CD14-positive monocyte (primary cell): ENCODE measurements around the gene TFEC. TPM values are rescaled to one million over a fixed set of nuclear protein-coding genes. Genes with fewer than 3 reads are reported as not detected.

ENCODE experiments used
- DNase-seq, 3 donors: peaks; one replicate each; pipeline ENCODE4 v3.0.0-alpha.2; 2011 to 2022
- H2AFZ ChIP-seq: 2 replicates; pipeline ENCODE4 v1.6.0; 2012; ENCODE audit warnings: mild to moderate bottlenecking, low read depth, low read length, inconsistent platforms; ENCODE audit not compliant: insufficient read depth, poor library complexity, severe bottlenecking
- H3K27ac ChIP-seq, 2 donors: 1 replicate in 1 of 2; 2 replicates in 1 of 2; pipeline ENCODE4 v1.5.1; 2012 to 2013; ENCODE audit warnings: low read length in 2 of 2, control low read depth in 1 of 2, inconsistent platforms in 1 of 2, low read depth in 1 of 2, mild to moderate bottlenecking in 1 of 2
- H3K27me3 ChIP-seq, 2 donors: one replicate each; pipeline versions ENCODE4 v1.6.0 to v1.6.1; 2011 to 2013; ENCODE audit warnings: low read length in 2 of 2; ENCODE audit not compliant: control insufficient read depth in 2 of 2, insufficient read depth in 2 of 2
- H3K36me3 ChIP-seq, 2 donors: replicated peaks in 1 of 2; 1 replicate in 1 of 2; 2 replicates in 1 of 2; pipeline versions ENCODE4 v1.5.1 to v1.6.1; 2012 to 2013; ENCODE audit warnings: low read length in 2 of 2, control low read depth in 1 of 2, inconsistent platforms in 1 of 2, mild to moderate bottlenecking in 1 of 2; ENCODE audit not compliant: insufficient read depth in 2 of 2, control insufficient read depth in 1 of 2
- H3K4me1 ChIP-seq, 2 donors: 1 replicate in 1 of 2; 2 replicates in 1 of 2; pipeline versions ENCODE4 v1.5.1 to v1.6.1; 2012 to 2013; ENCODE audit warnings: low read length in 2 of 2, control low read depth in 1 of 2, inconsistent platforms in 1 of 2, mild to moderate bottlenecking in 1 of 2, moderate library complexity in 1 of 2; ENCODE audit not compliant: insufficient read depth in 2 of 2, control insufficient read depth in 1 of 2
- H3K4me2 ChIP-seq: replicated peaks from 2 replicates; pipeline ENCODE3; 2012; ENCODE audit warnings: low read length, moderate library complexity, mild to moderate bottlenecking; ENCODE audit not compliant: poor library complexity, severe bottlenecking; ENCODE audit errors: extremely low read depth
- H3K4me3 ChIP-seq, 3 experiments: fragments of 200-600 bp in 1 of 3; sonication (generic) in 1 of 3; replicated peaks in 1 of 3; 1 replicate in 2 of 3; 2 replicates in 1 of 3; pipeline ENCODE4 v1.5.1; 2011 to 2013; ENCODE audit warnings: low read length in 3 of 3, mild to moderate bottlenecking in 3 of 3, control low read depth in 2 of 3, low read depth in 2 of 3, inconsistent platforms in 1 of 3, moderate library complexity in 1 of 3
- H3K79me2 ChIP-seq: 2 replicates; pipeline ENCODE4 v1.6.0; 2012; ENCODE audit warnings: mild to moderate bottlenecking, control low read depth, inconsistent platforms, low read length, moderate library complexity; ENCODE audit not compliant: insufficient read depth
- H3K9ac ChIP-seq: 2 replicates; pipeline ENCODE4 v1.6.0; 2017; ENCODE audit warnings: low read length, mild to moderate bottlenecking; ENCODE audit not compliant: insufficient read depth, poor library complexity, severe bottlenecking
- H3K9me3 ChIP-seq, 2 donors: replicated peaks in 1 of 2; 1 replicate in 1 of 2; 2 replicates in 1 of 2; pipeline versions ENCODE4 v1.5.1 to v1.6.1; 2012 to 2013; ENCODE audit warnings: low read length in 2 of 2, control low read depth in 1 of 2; ENCODE audit not compliant: control insufficient read depth in 1 of 2, insufficient read depth in 1 of 2
- H4K20me1 ChIP-seq: 2 replicates; pipeline ENCODE4 v1.6.0; 2012; ENCODE audit warnings: mild to moderate bottlenecking, low read length, control low read depth, moderate library complexity; ENCODE audit not compliant: insufficient read depth
- H3K27ac Mint-ChIP-seq, 7 donors: one replicate each; pipeline ENCODE4 v1.8.0; 2020; ENCODE audit warnings: mild to moderate bottlenecking in 7 of 7, mixed read lengths in 7 of 7, moderate library complexity in 6 of 7, inconsistent platforms in 2 of 7
- H3K27me3 Mint-ChIP-seq, 3 donors: one replicate each; pipeline ENCODE4 v1.8.0; 2021 to 2022; ENCODE audit warnings: low read depth in 3 of 3, mild to moderate bottlenecking in 3 of 3, mixed read lengths in 3 of 3, moderate library complexity in 3 of 3, inconsistent platforms in 1 of 3
- H3K36me3 Mint-ChIP-seq, 2 donors: one replicate each; pipeline ENCODE4 v1.8.0; 2020; ENCODE audit warnings: mixed read lengths in 2 of 2, inconsistent platforms in 1 of 2, mild to moderate bottlenecking in 1 of 2
- H3K4me1 Mint-ChIP-seq: one replicate; pipeline ENCODE4 v1.8.0; 2020; ENCODE audit warnings: mild to moderate bottlenecking, mixed read lengths
- H3K4me3 Mint-ChIP-seq, 2 donors: one replicate each; pipeline ENCODE4 v1.8.0; 2020; ENCODE audit warnings: mild to moderate bottlenecking in 2 of 2, mixed read lengths in 2 of 2, moderate library complexity in 1 of 2
- H3K9me3 Mint-ChIP-seq, 7 donors: one replicate each; pipeline ENCODE4 v1.8.0; 2020 to 2022; ENCODE audit warnings: mixed read lengths in 7 of 7, mild to moderate bottlenecking in 6 of 7, moderate library complexity in 6 of 7, inconsistent platforms in 2 of 7
- CTCF ChIP-seq: fragments of 200-600 bp; IDR thresholded peaks from one replicate; pipeline ENCODE4 v1.8.0; 2022; ENCODE audit warnings: antibody characterized with exemption, mild to moderate bottlenecking
- WGBS: methylation state at CpG from one replicate; pipeline ENCODE4 v1.1.5; 2013; ENCODE audit warnings: missing lambda C conversion rate; ENCODE audit not compliant: insufficient coverage; 5-methylcytosine and 5-hydroxymethylcytosine counted together
- intact Hi-C, 2 donors: fragments of 100-400 bp; cut with micrococcal nuclease; formaldehyde crosslinking; loops; one replicate each; pipeline versions ENCODE4 v1.15.0 to v1.15.1; 2023
- polyA plus RNA-seq, 3 donors: library from polyadenylated mRNA; depleted of rRNA in 1 of 3; unstranded in 2 of 3; stranded (reverse) in 1 of 3; fragments of 300-500 nt in 2 of 3; fragments of >200 nt in 1 of 3; fragmentation: Illumina TruSeq in 2 of 3; gene quantifications; 1 replicate in 2 of 3; 2 replicates in 1 of 3; pipeline ENCODE4 v1.2.3, GENCODE V29; 2012 to 2021

TFEC gene
- polyA plus RNA-seq, 3 donors: 13.3 to 55.9 (median 17.4) TPM

- no peak overlapping the region for H3K4me3 ChIP-seq
- no peaks in the 10 kb centered on the region for H4K20me1 ChIP-seq
- Mint-ChIP-seq H3K9me3 (peaks cover 15 to 25% (median 17%) of the 10 kb centered on the region in 7 donors), H3K27ac (no peak overlapping the region), H3K4me3 (no peak overlapping the region), H3K27me3 (no peaks in the 10 kb centered on the region), H3K4me1 (no peaks in the 10 kb centered on the region), H3K36me3 (no peaks in the 10 kb centered on the region)
- no peak for DNase-seq
- H3K4me1 ChIP-seq: no peaks in the 10 kb centered on the region
- peaks cover 5 to 8% of the 10 kb centered on the region in 2 donors for H3K9me3 ChIP-seq
- no peaks in the 10 kb centered on the region for H3K27me3 ChIP-seq
- H3K79me2 ChIP-seq: no peaks in the 10 kb centered on the region
- no peak overlapping the region for H2AFZ ChIP-seq
- no peak overlapping the region for H3K27ac ChIP-seq
- H3K9ac ChIP-seq: no peak overlapping the region
- H3K4me2 ChIP-seq: no peak overlapping the region
- WGBS: 100% methylated on average over 5 of the region's 6 CpGs
- intact Hi-C loops: no loop called here
- no peaks in the 10 kb centered on the region for H3K36me3 ChIP-seq
- no peak for TF ChIP-seq CTCF
Observed at GRCh38 chr7:116045532-116045931, 15.0 kb upstream of the TFEC start.

GRCh38 chr7:116041615-116042014, 11.1 kb upstream of the TFEC start:
- no peak overlapping the region for H3K4me3 Mint-ChIP-seq
- no peak overlapping the region for H3K9ac ChIP-seq
- DNase-seq: no peak
- H3K9me3 Mint-ChIP-seq: peaks cover 0 to 8% (median 2%) of the 10 kb centered on the region in 7 donors
- no peaks in the 10 kb centered on the region for H3K27me3 Mint-ChIP-seq
- no peak overlapping the region for H3K4me3 ChIP-seq
- no peak overlapping the region for H3K27ac Mint-ChIP-seq
- no CpG with 5 or more reads among the region's 4 CpGs for WGBS
- no peak for TF ChIP-seq CTCF
- H2AFZ ChIP-seq: peak overlapping the region; percentile 37
- no peaks in the 10 kb centered on the region for H3K36me3 Mint-ChIP-seq
- H3K27me3 ChIP-seq: no peaks in the 10 kb centered on the region
- H3K79me2 ChIP-seq: no peaks in the 10 kb centered on the region
- H3K27ac ChIP-seq: no peak overlapping the region
- peaks cover 8 to 12% of the 10 kb centered on the region in 2 donors for H3K4me1 ChIP-seq
- no peaks in the 10 kb centered on the region for H4K20me1 ChIP-seq
- no peaks in the 10 kb centered on the region for H3K9me3 ChIP-seq
- peaks cover 12% of the 10 kb centered on the region for H3K4me1 Mint-ChIP-seq
- no peaks in the 10 kb centered on the region for H3K36me3 ChIP-seq
- intact Hi-C loops: no loop called here
- H3K4me2 ChIP-seq: no peak overlapping the region
